Stimulated activated CD8-positive, alpha-beta memory T cell treated with anti-CD3 and anti-CD28 coated beads, Interleukin-12 subunit alpha, Interleukin-12 subunit beta, amount 100 ng/mL, for 24 hours (primary cell): Measurements from ENCODE around the gene CYB5R3.
"Not testable (repeated sequence)": the region's sequence is repeated elsewhere in the genome, so short reads cannot be mapped to it uniquely, and the experiment has no call there.

Experiments used
- DNase-seq: peaks from one replicate; pipeline ENCODE4 v3.0.0-alpha.2; 2020; ENCODE audit errors: extremely low read depth

Gene CYB5R3

DNA sequence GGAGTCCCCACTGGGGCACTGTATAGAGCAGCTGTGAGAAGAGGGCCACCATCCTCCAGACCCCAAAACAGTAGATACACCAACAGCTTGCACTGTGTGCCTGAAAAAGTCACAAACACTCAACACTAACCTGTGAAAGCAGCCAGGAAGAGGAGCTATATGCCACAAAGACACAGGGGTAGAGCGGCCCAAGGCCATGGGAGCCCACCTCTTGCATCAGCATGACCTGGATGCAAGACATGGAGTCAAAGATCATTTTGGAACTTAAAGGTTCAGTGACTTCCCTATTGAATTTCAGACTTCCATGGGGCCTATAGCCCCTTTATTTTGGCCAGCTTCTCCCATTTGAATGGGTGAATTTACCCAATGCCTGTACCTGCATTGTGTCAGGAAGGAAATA is 29.7 kb upstream of the CYB5R3 start:
- DNase-seq = no peak

DNA sequence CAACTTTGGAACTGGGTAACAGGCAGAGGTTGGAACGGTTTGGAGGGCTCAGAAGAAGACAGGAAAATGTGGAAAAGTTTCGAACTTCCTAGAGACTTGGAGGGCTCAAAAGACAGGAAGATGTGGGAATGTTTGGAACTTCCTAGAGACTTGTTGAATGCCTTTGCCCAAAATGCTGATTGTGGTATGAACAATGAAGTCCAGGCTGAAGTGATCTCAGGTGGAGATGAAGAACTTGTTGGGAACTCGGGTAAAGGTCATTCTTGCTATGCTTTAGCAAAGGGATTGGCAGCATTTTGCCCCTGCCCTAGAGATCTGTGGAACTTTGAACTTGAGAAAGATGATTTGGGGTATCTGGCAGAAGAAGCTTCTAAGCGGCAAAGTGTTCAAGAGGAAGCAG is 28.7 kb upstream of the CYB5R3 start:
- DNase-seq = not testable (repeated sequence)

DNA sequence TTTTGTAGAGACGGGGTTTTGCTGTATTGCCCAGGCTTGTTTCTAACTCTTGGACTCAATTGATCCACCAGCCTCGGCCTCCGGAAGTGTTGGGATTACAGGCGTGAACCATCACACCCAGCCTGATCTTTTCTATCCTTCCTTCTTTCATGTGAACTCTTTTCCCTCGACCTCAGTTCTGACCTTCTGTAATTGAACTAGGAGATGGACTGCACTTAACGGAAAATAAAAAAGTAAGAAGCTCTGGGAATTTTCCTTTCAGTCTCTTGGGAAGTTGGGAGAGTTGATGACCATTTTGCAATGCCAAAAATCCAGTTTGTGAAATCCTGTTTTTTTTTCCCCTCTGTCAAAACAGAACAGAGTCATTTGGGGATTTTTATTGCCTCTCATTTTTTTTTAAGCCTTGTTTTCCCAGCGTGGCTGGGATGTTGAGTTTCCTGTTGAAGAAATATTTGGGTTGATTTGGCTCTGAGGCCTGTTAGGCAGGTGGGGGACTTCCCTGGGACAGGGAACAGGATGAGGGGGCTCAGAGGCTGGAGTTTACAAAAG is 26.9 kb upstream of the CYB5R3 start:
- no peak for DNase-seq

DNA sequence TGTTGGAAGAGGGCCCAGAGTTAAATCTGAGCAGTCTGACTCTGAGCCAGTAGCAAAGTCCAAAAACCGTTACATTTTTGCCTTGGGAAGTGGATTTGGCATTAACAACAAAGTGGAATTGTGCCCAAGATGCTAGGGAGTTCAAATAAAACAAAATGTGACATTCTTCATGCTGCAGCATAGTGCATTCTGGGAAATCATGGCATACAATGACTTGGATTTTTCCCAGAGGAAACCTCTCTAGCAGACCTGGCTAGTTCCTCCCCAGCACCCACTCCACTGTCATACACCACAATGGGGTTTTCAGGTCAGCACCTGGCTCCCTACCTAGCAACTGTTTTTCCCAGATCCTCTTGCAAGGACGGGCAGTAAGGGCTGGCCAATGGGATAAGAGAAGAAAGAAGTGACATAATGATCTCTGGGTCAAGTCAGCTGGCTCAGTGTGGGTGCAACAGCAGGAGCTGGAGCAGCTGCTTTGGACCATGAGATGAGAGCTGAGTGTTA is 24.8 kb upstream of the CYB5R3 start:
- DNase-seq = no peak

DNA sequence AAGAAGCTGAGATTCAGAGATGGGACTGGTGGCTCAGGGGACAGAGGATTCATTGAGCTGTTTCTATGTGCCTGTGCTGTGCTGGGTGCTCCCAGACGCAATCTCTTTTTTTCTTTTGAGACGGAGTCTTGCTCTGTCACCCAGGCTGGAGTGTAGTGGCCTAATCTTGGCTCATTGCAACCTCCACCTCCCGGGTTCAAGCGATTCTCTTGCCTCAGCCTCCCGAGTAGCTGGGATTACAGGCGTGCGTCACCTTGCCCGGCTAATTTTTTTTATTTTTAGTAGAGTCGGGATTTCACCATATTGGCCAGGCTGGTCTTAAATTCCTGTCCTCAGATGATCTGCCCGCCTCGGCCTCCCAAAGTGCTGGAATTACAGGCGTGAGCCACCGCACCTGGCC is 23.9 kb upstream of the CYB5R3 start:
- DNase-seq = not testable (repeated sequence)

DNA sequence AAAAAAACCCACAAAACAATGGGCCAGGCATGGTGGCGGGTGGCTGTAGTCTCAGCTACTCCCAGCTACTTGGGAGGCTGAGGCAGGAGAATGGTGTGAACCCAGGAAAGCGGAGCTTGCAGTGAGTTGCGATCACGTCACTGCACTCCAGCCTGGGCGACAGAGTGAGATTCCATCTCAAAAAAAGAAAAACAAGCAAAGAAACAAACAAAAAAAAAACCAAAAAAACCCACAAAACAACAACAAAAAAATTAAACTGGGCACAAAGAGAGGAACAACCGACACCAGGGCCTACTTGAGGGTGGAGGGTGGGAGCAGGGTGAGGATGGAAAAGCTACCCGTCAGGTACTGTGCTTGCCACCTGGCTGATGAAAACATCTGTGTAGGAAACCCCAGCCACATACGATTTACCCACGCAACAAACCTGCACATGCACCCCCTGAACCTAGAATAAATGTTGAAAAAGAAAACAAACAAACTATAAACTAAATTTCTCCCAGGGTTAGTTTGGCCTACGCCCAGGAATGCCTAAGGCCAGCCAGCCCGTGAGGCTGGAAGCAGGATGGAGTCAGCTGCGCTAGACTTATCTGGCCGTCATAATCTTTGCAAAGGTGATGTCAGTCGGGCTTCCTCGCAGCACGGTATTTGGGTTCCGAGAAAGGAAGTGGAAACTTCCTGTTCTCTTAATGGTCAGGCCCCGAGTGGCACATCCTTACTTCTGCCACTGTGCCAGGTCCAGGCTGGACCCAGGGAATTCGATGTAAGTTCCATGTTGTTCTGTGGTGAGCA is 21.9 kb upstream of the CYB5R3 start:
- no peak for DNase-seq

DNA sequence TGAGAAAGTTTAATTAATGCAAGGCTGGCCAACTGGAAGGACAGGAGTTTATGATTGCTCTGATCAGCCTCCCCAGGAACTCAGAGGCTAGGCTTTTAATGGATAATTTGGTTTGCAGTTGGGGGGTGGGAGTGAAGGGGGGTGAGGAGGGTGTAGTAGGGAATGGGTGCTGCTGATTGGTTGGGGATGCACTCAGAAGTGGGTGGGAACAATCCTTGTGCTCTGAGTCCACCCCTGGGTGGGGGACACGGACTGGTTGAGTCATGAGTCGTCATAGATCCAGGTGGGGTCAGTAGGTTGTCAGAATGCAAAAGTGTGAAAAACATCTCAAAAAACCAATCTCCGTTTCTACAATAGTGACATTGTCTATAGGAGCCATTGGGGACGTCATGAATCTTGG is 20.9 kb upstream of the CYB5R3 start:
- no peak for DNase-seq

DNA sequence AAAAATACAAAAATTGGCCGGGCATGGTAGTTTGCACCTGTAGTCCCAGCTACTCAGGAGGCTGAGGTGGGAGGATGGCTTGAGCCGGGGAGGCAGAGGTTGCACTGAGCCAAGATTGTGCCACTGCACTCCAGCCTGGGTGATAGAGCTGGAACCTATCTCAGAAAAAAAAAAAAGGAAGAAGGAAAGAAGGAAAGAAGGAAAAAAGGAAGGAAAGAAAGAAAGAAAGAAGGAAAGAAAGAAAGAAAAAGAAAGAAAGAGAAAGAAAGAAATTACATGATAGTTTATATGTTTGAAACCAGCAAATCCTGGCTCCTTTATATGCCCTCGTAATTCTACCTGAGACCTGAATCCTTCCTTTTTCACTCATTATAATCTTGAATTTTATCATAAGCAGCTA is 17.2 kb upstream of the CYB5R3 start:
- not testable (repeated sequence) for DNase-seq

DNA sequence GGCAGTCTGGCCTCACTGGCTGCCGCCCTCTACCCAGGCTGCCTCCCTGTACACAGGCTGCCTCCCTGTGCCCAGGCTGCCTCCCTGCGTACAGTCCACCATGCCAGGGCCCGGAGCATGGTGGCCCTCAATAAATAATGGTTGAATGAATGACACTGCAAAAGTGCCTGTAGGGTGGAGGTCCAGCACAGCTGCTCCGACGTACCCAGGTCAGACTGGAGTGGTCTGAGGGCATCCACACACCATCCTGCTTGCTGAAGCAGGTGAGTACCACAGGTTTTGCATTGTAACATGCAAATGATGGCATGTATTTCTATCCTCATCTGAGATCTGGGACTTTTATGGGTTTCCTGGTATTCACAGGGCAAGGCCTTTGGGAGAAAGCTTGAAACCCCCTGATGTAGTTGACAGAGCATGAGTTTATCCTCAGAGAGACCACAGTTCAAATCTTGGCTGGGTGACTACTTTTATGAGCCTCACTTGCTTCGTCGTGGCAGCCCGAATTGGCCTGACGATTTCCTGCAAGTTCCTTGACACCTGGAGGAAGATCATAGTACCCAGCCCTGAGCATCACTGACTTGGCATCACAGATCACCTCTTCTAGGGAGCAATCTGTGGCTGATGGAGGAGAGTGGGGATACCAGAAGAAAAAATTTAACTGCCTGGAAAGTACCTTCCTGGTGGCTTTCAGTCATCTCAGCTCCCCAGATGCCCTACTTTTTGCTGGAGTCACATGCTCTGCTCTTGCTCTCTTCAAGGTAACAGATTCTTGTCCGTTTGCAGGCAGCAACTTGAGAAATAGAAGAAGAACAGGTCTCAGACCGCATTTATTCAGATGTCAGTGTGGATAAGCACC is 16.0 kb upstream of the CYB5R3 start:
- no peak for DNase-seq

DNA sequence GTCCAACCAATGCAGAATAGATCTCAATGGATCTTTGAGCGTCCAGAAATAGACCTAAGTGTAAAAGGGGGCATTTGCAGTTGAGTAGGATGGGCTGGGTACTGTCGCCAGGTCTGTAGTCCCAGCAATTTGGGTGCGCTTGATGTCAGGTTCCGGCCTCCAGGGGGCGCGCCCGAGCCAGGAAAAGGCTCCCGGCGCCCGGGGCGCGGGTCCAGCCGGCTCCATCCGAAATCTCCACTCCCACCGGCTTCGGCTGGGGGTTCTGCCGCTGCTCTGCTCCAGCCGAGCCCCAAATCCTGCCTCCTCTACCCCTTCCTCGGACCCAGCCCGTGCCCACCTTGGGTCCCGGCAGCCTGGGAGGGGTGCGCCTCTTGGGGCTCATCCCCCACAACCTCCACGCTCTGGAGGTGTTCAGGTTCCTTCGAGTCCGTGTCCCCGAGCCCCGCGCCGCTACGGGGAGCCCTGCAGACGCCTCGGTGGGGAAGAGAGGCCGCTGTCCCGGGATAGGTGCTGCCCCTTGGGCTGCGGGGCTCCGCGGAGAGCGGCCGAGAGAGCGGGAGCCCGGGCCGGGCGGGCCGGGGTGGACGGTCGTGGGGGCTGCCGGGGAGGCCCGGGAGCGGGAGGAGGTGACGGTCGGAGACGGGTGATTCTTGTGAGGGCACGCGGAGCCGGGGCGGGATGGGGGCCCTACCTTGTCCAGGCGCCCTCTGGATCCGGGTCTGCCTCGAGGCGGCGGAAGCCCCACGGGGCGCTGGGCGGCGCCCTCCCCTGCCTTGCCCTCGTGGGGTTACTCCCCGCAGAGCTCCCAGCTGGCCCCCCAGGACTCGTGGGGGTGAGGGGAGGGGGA is 13.0 kb upstream of the CYB5R3 start:
- DNase-seq = peak; percentile 58

DNA sequence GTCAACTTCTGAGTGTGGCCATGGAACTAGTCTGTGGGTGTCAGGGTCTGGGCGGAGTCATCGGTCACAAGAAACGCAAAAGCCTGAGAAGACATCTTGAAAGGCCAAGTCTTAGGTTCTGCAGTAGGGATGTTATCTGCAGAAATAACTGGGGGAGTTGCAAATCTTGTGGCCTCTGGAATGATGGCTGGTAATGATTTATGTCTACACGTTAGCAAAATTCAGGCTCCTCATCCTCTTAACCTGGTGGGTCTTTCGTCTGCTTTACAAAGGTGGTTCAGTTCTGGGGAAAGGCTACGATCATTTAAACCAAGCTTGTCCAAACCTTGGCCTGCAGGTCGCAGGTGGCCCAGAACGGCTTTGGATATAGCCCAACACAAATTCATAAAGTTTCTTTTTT is 7.4 kb upstream of the CYB5R3 start:
- DNase-seq = no peak

DNA sequence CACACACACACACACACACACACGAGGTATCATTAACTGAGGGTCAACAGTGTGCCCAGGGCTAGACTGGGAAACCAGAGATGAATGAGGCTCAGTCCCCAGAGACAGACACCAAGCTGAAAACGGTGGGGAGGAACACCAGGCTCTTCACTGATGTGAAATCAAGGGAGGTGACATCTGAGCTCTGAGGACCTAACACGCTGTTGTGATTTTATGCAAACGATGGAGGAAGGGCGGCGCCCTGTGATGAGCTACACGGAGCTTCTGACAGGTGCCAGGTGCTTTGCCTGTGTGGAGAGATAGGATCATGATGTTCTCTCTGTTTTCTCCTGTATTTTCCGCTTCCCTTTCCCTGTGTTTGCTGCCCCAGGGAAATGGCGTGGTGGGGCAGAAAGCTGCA is 6.5 kb upstream of the CYB5R3 start:
- no peak for DNase-seq

DNA sequence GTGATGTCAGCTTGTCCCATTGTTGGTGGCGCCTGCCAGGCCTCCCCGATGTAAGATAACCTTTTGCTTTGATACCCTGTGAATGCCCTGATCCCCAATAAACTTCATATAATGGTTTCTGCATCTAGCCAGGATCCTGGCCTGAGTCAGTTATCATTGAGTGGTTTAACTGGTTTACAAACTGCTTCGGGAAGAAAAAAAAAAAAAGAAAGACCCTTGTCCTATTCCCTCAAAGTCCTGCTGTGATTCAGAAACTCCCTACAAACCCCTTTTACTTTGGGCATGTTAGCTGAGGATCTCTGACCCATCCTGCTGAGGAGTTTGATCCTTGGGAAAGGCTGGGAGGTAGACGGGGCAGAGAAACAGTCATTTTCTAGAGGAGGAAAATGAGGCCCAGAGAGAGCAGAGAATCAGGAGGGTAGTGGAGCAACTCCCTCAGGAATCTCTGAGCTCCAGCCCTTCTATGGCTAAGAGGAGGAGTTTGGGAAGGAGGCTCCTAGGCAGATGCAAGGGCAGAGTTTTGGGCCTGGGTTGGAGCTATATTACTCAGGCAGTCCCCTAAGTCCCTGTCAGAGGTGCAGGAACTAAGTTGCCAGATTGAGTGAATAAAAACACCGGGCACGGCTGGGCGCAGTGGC is 5.4 kb upstream of the CYB5R3 start:
- no peak for DNase-seq

DNA sequence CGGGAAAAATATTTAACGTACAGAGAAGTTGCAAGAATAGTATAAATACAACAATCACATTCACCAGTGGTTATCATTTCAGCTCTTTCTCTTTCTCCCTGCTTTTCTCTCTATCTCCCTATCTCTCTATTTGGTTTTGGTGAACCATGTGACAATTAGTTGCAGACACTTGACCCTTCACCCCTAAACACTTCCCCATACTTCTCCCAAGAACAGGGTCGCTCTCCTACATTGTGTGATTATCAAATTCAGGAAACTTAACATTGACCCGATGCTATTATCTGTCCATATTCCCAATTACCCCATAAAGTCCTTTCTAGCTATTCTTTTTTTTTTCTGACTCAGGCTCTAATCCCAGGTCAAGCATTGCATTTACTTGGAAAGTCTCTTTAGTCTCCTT is 4.8 kb upstream of the CYB5R3 start:
- no peak for DNase-seq

DNA sequence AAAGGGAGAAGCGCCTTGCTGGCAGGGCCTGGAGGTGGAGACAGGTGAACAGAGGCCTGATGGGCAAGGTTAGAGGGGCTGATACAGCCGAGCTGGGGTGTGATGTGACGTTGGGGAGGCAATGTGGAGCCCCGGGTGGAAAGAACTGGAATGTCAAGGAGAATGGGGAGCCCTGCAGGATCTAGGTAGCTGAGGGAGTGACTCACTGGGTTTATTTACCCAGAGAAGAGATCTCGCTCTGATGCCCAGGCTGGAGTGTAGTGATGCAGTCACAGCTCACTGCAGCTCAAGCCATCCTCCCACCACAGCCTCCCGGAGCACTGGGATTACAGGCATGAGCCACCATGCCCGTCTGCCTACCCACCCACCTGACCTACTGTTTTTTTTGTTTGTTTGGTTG is 1.9 kb upstream of the CYB5R3 start:
- DNase-seq = no peak

DNA sequence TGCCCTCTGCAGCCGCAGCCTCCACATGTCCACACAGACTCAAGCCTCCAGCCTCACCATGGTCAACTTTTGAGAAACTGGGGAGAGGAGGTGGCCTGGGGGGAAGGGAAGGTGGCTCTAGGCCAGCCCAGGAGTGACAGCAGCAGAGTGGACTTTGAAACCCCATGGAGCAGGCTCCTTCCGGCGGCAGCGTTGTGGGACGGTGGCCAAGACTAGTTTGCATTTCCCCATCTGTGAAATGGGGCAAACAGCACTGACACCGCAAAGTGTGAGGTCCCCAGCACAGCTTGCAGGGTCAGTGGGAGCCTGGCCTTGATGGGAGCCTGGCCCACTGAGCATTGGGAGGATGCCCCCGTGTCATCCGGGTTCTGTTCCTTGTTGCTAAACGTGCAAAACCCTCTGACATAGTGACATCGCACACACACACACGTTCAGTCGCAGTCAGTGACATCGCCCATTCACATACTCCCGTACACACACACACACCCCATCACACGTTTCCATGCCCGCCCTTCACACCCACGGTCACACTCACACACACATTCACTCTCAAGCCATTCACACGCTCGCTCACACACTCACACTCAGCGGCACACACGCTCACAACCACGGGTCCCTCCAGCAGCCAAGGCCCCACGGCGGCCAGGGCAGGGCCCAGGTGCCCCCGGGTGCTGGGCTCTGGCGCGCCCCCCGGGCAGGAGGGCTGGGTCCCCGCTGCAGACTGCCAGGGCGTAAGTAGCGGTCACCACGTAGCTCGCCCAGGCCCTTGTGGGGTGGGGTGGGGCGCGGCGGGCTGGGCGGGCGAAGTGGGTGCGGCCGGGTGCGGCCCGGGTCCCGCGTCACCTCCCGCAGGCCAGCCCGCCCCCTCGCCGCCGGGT is 585 bp downstream of the CYB5R3 start:
- no peak for DNase-seq

DNA sequence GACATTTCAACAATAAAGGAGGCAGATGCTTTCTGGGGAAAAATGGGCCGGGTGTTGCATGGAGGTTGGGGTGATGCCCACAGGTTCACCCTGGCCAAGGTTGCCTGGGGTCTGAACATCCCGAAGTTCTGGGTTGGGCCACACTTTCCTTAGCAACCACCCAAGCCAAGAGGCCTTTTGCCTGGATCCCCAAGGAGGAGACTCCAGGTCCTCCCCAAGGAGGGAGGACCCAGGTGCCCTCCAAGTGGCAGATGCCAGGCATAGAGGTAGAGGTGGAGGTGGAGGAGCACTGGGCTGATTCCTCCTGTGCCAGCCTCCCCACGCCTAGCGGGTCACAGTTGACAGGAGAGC is 1.2 kb downstream of the CYB5R3 start:
- DNase-seq = no peak

DNA sequence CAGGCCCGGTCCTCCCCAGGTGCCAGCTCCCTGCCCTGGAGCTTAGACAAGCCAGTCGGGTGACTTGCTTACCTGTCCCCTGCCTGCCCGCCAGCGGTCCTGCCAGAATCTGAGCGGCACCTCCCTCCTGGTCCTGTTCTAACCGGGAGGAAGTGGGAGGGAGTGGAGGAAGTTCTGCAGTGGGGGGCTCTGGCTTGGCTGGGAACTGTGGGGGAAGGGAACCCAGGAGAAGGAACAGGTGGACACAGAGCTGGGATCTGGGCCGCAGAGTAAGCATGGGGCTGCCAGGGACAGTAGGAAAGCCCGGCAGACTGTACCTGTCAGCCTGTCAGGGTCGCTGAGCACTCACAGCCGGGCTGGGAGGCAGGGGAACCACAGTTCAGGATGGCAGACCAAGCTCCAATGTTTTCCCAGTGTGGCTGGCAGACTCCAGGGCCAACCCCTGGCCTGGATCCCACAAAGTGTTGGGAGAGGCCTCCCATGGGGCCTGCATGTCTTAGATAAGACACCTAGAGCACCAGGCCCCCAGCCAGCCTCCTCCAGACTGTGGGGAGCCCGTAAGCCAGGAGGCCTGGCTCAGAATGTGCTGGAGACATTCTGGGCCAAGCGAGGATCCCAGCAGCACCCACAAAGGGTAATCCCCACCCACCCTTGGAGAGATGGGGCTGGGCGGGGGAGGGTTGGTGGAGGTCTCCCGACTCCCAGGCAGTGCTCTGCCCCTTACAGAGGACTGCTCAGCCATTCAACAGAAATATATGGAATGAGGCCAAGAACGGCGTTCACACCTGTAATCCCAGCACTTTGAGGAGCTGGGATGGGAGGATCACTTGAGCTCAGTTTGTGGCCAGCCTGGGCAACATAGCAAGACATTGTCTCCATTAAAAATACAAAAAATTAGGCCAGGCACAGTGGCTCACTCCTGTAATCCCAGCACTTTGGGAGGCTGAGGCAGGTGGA is 2.3 kb downstream of the CYB5R3 start:
- no peak for DNase-seq

DNA sequence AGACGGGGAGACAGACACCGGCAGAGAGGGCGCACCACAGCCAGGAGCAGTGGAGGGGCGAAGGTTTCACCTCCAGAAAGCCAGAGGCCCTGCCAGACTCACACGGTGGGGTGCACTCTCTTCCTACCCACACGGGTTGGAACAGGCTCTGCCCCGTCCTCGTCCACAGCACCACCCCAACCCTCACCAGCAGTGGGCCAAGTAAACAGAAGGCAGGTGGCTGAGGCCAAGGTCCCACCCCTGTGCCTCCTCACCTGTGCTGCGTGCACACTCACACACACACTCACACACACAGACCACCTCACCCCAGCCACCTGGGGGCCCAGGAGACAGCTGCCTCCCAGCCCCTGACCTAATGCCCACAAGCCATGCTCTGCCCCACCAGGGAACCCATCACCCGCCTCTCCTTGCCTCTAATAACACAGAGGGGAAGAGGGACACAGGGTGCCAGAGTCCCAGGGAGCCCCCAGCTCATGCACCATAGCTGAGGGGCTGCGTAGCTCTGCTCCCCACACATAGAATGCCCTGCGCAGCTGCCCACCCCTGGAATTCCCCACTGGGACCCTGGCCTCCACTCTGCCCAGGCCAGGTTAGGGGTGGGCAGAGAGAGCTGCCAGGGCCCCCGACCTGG is 3.1 kb downstream of the CYB5R3 start:
- no peak for DNase-seq
